GM19023 (cell line): ENCODE results near the gene MAPKAPK3.

Experiments
- ATAC-seq: cut with Tn5 transposase; IDR thresholded peaks from one replicate; pipeline ENCODE4 v1.9.1; 2021; ENCODE audit warnings: mild to moderate bottlenecking, moderate library complexity; ENCODE audit not compliant: unreplicated experiment

The MAPKAPK3 gene

GRCh38 chr3:50587373-50587772 is 29.6 kb upstream of the MAPKAPK3 start:
- ATAC-seq, result no peak

- no peak for ATAC-seq
Observed at GRCh38 chr3:50587806-50588758, 28.9 kb upstream of the MAPKAPK3 start.

GRCh38 chr3:50588759-50589433 is 28.1 kb upstream of the MAPKAPK3 start:
- ATAC-seq, result no peak

- ATAC-seq, result peak; percentile 2
Observed at GRCh38 chr3:50591196-50591741, 25.7 kb upstream of the MAPKAPK3 start.

- no peak for ATAC-seq
Observed at GRCh38 chr3:50592568-50592967, 24.4 kb upstream of the MAPKAPK3 start.

- no peak for ATAC-seq
Observed at GRCh38 chr3:50594253-50594785, 22.6 kb upstream of the MAPKAPK3 start.

- ATAC-seq, result no peak
Observed at GRCh38 chr3:50599115-50599715, 17.7 kb upstream of the MAPKAPK3 start.

- ATAC-seq, result no peak
Observed at GRCh38 chr3:50599716-50600118, 17.2 kb upstream of the MAPKAPK3 start.

- no peak for ATAC-seq
Observed at GRCh38 chr3:50600141-50600753, 16.7 kb upstream of the MAPKAPK3 start.

GRCh38 chr3:50600841-50601591 is 15.9 kb upstream of the MAPKAPK3 start:
- no peak for ATAC-seq

- ATAC-seq, result no peak
Observed at GRCh38 chr3:50602595-50603191, 14.3 kb upstream of the MAPKAPK3 start.

GRCh38 chr3:50603261-50604109 is 13.5 kb upstream of the MAPKAPK3 start:
- no peak for ATAC-seq

GRCh38 chr3:50604110-50604621 is 12.8 kb upstream of the MAPKAPK3 start:
- no peak for ATAC-seq

- no peak for ATAC-seq
Observed at GRCh38 chr3:50604628-50605588, 12.0 kb upstream of the MAPKAPK3 start.

- no peak for ATAC-seq
Observed at GRCh38 chr3:50605901-50606326, 11.0 kb upstream of the MAPKAPK3 start.

GRCh38 chr3:50606596-50606995 is 10.4 kb upstream of the MAPKAPK3 start:
- no peak for ATAC-seq
